ENCODE measurements around the gene RAD9A.

DNA sequence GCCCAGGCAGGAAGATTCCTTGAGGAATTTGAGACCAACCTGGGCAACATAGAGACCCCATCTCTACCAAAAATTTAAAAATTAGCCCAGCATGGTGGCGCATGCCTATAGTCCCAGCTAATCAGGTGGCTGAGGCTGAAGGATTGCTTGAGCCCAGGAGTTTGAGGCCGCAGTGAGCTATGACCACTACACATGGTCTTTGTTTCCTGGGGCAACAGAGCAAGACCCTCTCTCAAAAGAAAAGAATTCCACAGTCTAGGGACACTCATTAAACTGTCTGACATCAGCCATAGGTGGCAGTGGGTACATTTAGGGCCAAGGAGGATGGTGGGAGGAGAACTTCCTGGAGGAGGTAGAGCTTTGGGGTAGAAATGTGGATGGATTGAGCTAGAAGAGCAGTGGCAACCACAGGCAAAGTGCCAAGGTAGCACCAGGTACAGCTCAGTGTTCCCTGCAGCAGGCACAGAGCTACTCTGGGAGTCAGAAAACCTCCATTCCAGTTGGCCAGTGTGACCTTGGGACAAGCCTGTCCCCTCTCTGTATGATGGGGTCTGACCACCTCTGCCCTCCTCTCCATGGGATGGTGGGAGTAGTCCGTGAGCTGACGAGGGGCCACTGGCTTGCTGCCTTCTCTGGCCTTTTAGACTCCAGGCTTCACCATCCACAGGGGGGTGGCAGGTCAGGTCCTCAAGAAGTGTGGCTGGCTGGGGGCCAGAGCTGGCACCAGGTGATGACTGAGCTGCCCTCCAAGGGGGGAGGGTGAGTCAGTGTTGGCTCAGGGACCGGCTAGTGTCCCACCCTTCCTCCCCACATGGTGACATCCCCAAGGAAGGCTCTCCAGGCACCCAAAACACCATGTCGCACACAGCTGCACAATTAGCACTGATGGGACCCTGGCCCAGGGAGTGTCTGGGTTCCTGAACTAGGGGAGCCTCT lies 14.6 kb upstream of the RAD9A start:
- TF ChIP-seq BHLHE40 (IDR thresholded peaks at IDR 0.05; ENCODE audit: borderline replicate concordance) (no peak), TARDBP (IDR thresholded peaks at IDR 0.05) (no peak), FOXM1 (IDR thresholded peaks at IDR 0.05; ENCODE audit: borderline replicate concordance) (no peak), SP1 (IDR thresholded peaks at IDR 0.05) (no peak), ARNT (IDR thresholded peaks at IDR 0.05) (no peak), SUZ12 (IDR thresholded peaks at IDR 0.05) (no peak), ELF4 (IDR thresholded peaks at IDR 0.05) (no peak), LEF1 (IDR thresholded peaks at IDR 0.05; ENCODE audit: borderline replicate concordance) (no peak), FOXA1 (IDR thresholded peaks at IDR 0.05) (no peak), L3MBTL2 (conservative IDR thresholded peaks at IDR 0.05) (no peak), FOXK2 (IDR thresholded peaks at IDR 0.05) (no peak), ZNF384 (IDR thresholded peaks at IDR 0.05) (no peak), CTBP1 (IDR thresholded peaks at IDR 0.05; ENCODE audit: borderline replicate concordance) (no peak), NFRKB (IDR thresholded peaks at IDR 0.05) (no peak)

Measured in HEK293T (cell line).